GM12892 (cell line): Measurements from ENCODE around the gene PRSS56.
A peak's percentile ranks its signal among the peaks of the same experiment; 100 is the strongest.

ENCODE experiments used
- DNase-seq: peaks from one replicate; pipeline ENCODE4 v3.0.0; 2011; ENCODE audit not compliant: insufficient read length
- FAIRE-seq: peaks from 2 replicates; lab custom pipeline; 2011; peaks lifted over from hg19 to GRCh38; lab: Jason Lieb, UNC
- POLR2A ChIP-seq: IDR thresholded peaks from 2 replicates; pipeline ENCODE4 v1.6.1; 2011; ENCODE audit warnings: low read depth, low read length, control low read depth
- POLR2AphosphoS5 ChIP-seq: IDR thresholded peaks from 2 replicates; pipeline ENCODE4 v1.6.1; 2011; ENCODE audit warnings: low read depth, low read length, control low read depth
- TAF1 ChIP-seq: IDR thresholded peaks from 2 replicates; pipeline ENCODE4 v1.6.1; 2011; ENCODE audit warnings: low read depth, mild to moderate bottlenecking, control low read depth, low read length, borderline replicate concordance

The PRSS56 gene

DNA sequence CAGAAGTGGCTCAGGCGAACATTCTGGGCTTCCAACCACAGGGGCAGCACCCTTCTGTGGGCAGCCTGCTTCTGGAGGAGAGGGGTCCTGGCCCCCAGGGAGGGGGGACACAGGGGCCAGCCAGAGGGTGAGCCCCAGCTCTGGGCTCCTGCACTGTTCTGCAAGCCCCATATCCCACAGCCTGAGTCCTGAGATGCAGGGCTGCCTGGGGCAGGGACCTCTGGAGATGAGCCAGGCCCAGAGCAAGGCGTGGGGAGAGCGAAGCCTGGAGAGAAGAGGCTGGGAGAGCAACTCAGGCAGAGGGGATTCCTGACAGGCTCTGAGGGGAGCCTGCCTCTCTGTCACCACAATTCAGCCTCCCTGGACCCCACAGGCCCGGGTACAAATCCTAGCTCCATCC lies 13.5 kb upstream of the PRSS56 start:
- no peak for DNase-seq
- no peak for FAIRE-seq
- TF ChIP-seq TAF1 (no peak), POLR2A (no peak), POLR2AphosphoS5 (no peak)

DNA sequence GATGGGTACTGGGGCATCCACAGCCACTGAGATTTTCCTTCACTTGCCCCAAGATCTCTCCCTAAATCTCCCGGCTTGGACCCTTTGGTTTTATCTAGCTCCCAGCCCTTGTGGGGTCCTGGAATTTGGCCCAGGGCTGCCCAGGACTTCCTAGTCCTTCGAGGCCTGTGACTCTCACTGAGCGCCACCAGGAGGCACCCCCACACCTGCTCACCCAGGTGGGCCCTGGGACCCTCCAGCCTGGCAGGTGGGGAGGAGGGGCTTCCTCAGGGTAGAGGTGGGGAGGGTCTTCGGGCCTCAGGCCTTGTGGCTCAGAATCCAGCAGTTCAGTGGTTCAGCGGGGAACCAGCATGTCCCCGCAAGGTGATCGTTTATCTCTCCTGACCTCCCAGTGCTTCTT lies 11.9 kb upstream of the PRSS56 start:
- FAIRE-seq = no peak
- DNase-seq = no peak
- TF ChIP-seq POLR2AphosphoS5 (no peak), TAF1 (no peak), POLR2A (no peak)

- TF ChIP-seq TAF1 (no peak), POLR2A (no peak), POLR2AphosphoS5 (no peak)
- DNase-seq (no peak), FAIRE-seq (no peak)
These were observed 8.8 kb upstream of the PRSS56 start for GRCh38 chr2:232511336-232511890.

DNA sequence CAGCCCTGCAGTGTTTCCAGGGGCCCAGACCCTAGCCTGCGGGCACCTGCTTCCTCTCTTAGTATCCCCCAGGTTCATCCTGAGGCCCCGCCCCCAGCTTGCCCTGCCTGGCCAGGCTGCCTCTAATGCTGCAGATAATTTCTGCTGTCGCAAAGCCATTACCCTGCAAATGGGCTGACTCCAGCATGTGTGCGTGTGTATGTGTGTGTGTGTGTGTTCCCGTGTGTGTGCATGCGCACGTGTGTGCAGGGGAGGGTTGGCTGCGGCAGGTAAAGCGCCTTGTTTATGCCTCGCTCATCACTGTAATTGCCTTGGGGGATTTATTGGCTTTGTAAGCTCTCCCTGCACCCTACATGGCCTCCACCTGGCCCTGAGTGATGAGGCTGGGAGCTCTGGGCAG lies 7.6 kb upstream of the PRSS56 start:
- FAIRE-seq = no peak
- TF ChIP-seq POLR2A = no peak
- no peak for TF ChIP-seq TAF1
- TF ChIP-seq POLR2AphosphoS5 = no peak
- no peak for DNase-seq

DNA sequence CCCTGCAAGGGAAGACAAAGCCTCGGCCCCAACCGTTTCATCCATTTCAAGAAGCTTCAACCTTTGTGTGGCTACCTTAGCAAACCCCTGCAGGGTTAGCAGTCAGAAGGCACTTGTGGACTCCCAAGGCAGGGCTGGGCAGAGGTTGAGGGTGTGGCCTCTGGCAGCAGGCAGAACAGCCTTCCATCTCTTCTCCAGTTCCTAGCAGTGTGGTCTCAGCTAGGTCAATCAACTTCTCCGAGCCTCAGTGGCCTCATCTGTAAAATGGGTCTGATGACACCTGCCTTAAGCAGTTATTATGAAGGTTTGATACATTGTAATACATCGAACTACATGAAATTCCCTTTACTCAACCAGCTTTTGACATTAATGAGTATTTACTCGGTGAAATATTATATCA lies 6.8 kb upstream of the PRSS56 start:
- no peak for DNase-seq
- TF ChIP-seq TAF1 = no peak
- TF ChIP-seq POLR2AphosphoS5 = no peak
- no peak for TF ChIP-seq POLR2A
- FAIRE-seq = no peak

DNA sequence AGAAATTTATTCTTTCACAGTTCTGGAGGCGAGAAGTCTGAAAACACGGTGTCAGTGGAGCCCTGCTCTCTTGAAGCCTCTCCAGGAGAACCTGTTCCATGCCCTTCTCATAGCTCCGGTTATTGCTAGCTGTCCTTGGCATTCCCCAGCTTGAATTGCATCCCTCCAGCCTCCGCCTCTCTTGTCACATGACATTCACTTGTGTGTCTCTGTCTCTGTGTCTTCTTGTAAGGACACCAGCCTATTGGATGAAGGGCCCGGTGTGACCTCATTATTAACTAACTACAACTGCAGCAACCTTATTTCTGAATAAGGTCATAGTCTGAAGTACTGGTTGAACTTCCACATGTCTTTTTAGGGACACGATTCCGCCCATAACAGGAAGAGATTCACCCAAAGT lies 4.5 kb upstream of the PRSS56 start:
- DNase-seq (no peak), FAIRE-seq (no peak)
- TF ChIP-seq POLR2AphosphoS5 = no peak
- no peak for TF ChIP-seq TAF1
- no peak for TF ChIP-seq POLR2A

DNA sequence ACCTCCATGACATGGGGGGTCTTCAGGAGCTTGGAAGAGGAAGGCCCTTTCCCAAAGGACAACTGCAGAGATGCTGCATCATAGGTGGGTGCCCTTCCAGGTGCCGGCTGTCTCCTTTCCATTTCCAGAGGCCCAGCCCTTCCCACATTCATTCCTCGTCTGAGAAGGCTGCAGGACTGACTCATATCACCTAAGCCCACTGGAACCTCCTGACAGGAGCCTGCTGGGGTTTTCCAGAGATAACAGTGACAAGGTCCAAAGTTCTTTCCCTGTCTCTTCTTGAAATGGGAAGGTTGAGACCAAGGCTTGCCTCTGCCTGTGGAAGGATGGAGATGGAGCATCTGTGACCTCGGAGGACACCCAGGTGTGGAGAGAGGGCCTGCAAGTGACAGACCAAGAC lies 3.6 kb upstream of the PRSS56 start:
- no peak for TF ChIP-seq TAF1
- no peak for TF ChIP-seq POLR2AphosphoS5
- no peak for TF ChIP-seq POLR2A
- FAIRE-seq = no peak
- DNase-seq = no peak

- DNase-seq (no peak), FAIRE-seq (no peak)
- TF ChIP-seq POLR2AphosphoS5 (no peak), POLR2A (no peak), TAF1 (no peak)
These were observed 1.3 kb upstream of the PRSS56 start for GRCh38 chr2:232518844-232519243.

GRCh38 chr2:232520489-232520888 lies 301 bp downstream of the PRSS56 start:
- DNase-seq = no peak
- FAIRE-seq = no peak
- TF ChIP-seq TAF1 = no peak
- TF ChIP-seq POLR2AphosphoS5 = no peak
- TF ChIP-seq POLR2A = no peak

DNA sequence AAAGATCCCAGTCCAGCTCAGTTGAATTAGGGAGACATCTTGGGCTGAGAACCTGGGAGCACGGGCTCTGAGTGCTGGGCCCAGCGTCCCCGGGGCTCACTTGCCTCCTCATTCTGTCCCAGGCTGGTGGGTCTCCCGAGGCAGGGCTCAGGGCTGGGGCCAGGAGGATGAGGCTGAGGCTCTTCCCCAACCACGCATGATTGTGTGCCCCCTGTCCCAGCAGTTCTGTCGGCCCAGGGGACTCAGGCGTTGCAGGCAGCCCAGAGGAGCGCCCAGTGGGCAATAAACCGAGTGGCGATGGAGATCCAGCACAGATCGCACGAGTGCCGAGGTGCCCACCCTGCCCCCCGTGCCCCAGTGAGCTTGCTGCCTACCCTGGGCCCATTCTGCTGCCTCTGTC lies 910 bp downstream of the PRSS56 start:
- TF ChIP-seq POLR2A (no peak), POLR2AphosphoS5 (no peak), TAF1 (no peak)
- FAIRE-seq (no peak), DNase-seq (no peak)

GRCh38 chr2:232521959-232522622 lies 1.9 kb downstream of the PRSS56 start:
- peak; percentile 90 for DNase-seq
- no peak for TF ChIP-seq POLR2AphosphoS5
- no peak for TF ChIP-seq TAF1
- TF ChIP-seq POLR2A = no peak
- FAIRE-seq = peak; percentile 74
